HG03095 (cell line): ENCODE measurements around the gene PPP2R3A.
"Not testable (repeated sequence)": the region's sequence is repeated elsewhere in the genome, so short reads cannot be mapped to it uniquely, and the experiment has no call there.

Experiments used
- ATAC-seq: cut with Tn5 transposase; IDR thresholded peaks from one replicate; pipeline ENCODE4 v1.9.1; 2021; ENCODE audit warnings: moderate library complexity; ENCODE audit not compliant: unreplicated experiment

Gene PPP2R3A

GRCh38 chr3:135965506-135966270, at the start of gene PPP2R3A:
TSS of gene PPP2R3A (plus strand) at chr3:135965728. CDS start at chr3:136001499, 35,771 bp downstream.
- ATAC-seq: peak; percentile 72

DNA sequence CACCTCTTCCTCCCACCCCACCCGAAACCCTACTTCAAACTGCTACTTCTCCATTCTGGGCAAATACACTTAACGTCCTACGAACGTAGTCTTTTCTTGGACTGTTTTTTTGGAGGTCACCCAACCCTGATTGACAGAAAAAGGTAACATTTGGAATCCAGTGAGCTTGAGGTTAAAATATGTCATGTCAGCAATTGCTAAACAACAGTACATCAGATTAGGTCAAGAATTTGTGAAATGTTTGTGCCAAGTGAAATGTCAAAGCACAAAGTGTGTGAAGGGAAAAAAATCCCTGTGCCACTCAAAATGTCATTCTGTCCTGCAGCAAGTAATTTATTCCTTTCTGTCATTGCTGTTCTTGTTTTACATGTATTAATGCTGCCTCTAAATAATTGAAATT, 49.2 kb upstream of the PPP2R3A start:
- no peak for ATAC-seq

- no peak for ATAC-seq
These were observed 48.5 kb upstream of the PPP2R3A start for GRCh38 chr3:135917076-135917475.

DNA sequence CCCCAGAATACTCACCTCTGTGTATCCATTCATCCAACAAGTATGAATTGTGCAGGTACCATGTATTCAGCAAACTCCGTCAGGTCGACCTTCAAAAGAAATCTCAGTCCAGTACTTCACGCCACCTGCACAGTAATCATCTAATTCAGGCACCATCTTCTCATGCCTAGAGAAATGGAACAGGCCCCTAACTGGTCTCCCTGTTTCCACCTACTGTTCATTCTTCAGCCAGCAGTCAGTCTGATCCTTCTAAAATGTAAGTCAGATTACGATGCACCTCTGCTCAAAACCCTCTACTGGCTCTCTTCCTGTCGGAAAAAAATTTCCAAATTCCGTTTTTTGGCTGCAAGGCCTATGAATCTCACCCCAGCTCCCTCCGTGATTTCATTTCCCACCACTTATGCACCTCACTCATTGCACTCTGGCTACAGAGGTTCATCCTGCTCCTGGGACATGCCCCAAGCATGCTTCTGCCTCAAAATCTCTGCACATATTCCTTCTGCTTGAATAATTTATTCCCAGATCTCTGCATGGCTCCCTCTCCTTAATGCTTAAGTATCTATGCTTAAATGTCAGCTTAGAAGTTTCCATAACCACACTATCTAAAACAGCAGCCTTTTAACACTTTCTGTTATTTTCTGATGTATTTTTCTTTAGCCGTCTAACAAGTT, 47.5 kb upstream of the PPP2R3A start:
- ATAC-seq: no peak

GRCh38 chr3:135918600-135918999, 46.9 kb upstream of the PPP2R3A start:
- ATAC-seq: no peak

- no peak for ATAC-seq
These were observed 45.3 kb upstream of the PPP2R3A start for GRCh38 chr3:135920275-135920674.

DNA sequence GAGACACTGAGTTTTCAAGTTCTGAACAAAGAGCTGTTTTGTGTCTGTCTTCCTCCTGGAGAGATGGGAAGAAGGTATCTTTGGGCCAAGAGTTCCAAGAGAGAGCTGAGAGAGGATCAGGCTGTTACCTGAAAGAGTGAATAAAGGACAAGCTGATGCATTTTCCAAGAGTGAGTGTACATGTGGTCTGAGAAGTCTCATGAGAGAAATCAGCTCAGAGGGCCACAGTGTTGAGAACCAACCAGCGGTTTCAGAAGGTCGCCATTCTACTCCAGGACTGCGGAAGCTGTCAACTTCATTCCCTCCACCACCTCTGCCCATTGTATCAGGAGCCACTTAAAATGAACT, 42.7 kb upstream of the PPP2R3A start:
- ATAC-seq: no peak

DNA sequence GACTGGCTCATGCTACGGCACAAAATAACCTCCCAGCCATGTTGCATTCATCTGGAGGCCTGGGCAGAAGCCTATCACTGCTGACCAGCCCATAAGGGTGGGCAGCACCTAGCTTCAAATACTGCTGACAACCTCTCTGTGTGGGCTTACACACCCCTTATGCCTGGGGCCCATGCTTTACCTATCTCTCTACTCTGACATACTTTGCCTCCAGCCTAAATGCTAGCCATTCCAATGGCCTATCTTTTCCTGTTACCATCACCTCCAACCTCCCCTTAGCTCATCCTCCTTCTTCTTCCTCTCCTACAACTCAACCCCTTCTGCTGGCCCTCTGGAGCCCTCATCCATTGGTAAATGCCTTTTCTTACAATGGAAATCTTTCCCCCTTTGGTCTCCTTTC, 41.0 kb upstream of the PPP2R3A start:
- no peak for ATAC-seq

GRCh38 chr3:135926664-135927063, 38.9 kb upstream of the PPP2R3A start:
- ATAC-seq: no peak

DNA sequence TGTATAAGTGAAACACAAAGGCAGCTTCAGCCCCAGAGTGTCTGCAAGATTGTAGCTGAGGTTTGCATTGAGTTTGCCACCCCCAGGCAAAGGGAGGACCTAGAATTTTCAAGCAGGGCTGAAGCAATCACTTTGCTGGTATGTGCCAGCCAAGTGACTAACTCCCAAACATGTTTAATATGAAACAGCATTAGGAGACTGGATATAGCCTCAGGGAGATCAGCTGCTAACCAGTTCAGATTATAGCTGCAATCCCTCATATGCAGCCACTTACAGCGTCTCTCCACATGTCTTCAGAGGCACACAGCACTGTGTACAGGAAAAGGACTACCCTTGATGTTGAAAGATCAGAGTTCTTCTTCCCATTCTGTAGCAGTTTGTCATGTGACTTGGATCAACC, 38.4 kb upstream of the PPP2R3A start:
- ATAC-seq: no peak

GRCh38 chr3:135929670-135930069, 35.9 kb upstream of the PPP2R3A start:
- no peak for ATAC-seq

- ATAC-seq: no peak
These were observed 35.3 kb upstream of the PPP2R3A start for GRCh38 chr3:135930255-135930654.

- ATAC-seq: not testable (repeated sequence)
These were observed 30.4 kb upstream of the PPP2R3A start for GRCh38 chr3:135935171-135935570.

GRCh38 chr3:135937766-135938165, 27.8 kb upstream of the PPP2R3A start:
- not testable (repeated sequence) for ATAC-seq

DNA sequence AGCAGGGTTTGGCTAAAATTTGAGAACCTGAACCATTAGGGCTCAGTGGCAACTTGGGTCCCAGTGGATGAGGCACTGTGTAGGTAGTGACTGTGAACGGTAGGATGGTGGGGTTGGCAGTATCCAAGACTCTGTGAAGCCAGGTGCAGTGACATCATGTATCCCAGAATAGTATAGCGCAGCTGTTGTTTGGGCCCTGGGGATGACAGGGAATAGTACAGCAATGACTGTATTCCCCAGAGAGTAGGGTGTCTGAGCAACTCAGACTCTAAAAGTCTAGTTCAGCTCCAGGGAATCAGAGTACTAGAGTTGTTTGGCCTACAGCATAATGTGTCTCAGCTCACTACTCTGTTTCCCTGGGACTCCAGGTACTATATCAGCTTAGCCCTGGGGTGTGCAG, 20.7 kb upstream of the PPP2R3A start:
- ATAC-seq: no peak

- ATAC-seq: no peak
These were observed 14.6 kb upstream of the PPP2R3A start for GRCh38 chr3:135950941-135951340.

DNA sequence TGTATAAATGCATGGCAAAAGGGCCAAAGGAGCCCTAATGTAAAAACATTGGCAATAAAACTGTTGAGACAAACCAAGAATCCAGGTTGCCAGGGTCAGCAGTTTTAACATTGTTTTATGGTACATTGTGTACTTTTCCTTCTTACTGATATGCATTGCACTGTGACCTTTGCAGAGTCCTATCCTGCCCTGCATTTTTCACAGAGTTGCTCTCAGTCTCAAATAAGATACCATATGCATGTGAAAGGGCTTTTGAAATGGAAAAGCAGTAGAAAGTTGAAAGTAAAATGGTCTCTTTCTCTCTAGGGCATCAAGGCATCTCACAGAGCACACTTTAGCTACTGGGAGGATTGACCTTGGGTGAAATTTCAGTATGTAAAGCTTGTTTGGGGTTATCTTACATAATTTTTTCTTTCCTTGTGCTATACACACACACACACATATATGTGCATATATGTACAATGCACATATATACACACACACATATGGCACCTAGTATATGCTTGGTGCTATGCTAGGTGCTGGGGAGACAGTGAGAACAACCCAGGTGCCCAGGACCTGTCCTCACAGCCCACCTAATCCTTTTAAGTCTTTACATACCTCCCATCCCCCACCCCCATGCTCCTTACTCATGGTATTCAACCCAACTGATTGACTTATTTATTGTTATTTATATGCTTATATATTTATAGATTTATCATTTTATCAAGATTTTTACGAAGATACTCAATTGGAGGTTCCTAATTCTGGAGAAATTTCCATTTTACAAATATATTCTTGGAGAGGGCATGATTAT, 1.2 kb upstream of the PPP2R3A start:
- no peak for ATAC-seq

GRCh38 chr3:135965129-135965505, 411 bp upstream of the PPP2R3A start:
- no peak for ATAC-seq

GRCh38 chr3:135966271-135966961, 888 bp downstream of the PPP2R3A start:
- no peak for ATAC-seq

- ATAC-seq: no peak
These were observed 1.4 kb downstream of the PPP2R3A start for GRCh38 chr3:135966962-135967274.

GRCh38 chr3:135967867-135968266, 2.3 kb downstream of the PPP2R3A start:
- no peak for ATAC-seq
